Progenitor cell of endocrine pancreas (in vitro differentiated cells): ENCODE measurements around the gene KRTAP9-4. TPM values are rescaled to one million over a fixed set of nuclear protein-coding genes. Genes with fewer than 3 reads are reported as not detected.
"Not testable (repeated sequence)": the region's sequence is repeated elsewhere in the genome, so short reads cannot be mapped to it uniquely, and the experiment has no call there.

Experiments used
- DNase-seq: peaks from one replicate; pipeline ENCODE4 v3.0.0; 2021; ENCODE audit warnings: low spot score; ENCODE audit not compliant: unreplicated experiment
- H3K27ac Mint-ChIP-seq: 2 replicates; pipeline ENCODE4 v1.8.0; 2021; ENCODE audit warnings: mild to moderate bottlenecking, moderate library complexity, mixed read lengths
- H3K27me3 Mint-ChIP-seq: 2 replicates; pipeline ENCODE4 v1.8.0; 2021; ENCODE audit warnings: mixed read lengths
- H3K36me3 Mint-ChIP-seq: 2 replicates; pipeline ENCODE4 v1.8.0; 2022; ENCODE audit warnings: mixed read lengths; ENCODE audit not compliant: insufficient read depth
- H3K4me1 Mint-ChIP-seq: 2 replicates; pipeline ENCODE4 v1.8.0; 2021; ENCODE audit warnings: low read depth, mixed read lengths
- H3K4me3 Mint-ChIP-seq: 2 replicates; pipeline ENCODE4 v1.8.0; 2021; ENCODE audit warnings: low read depth, mild to moderate bottlenecking, moderate library complexity, mixed read lengths
- H3K9me3 Mint-ChIP-seq: 2 replicates; pipeline ENCODE4 v1.8.0; 2021; ENCODE audit warnings: low read depth, mixed read lengths
- total RNA-seq: library from RNA; stranded (reverse); gene quantifications from 2 replicates; pipeline ENCODE4 v1.2.1, GENCODE V29; 2021
- TF ChIP-seq, protein P1 (sequence below): fragments of 200-600 bp; sonication (generic); IDR thresholded peaks from one replicate; pipeline ENCODE4 v1.5.0; 2021; ENCODE audit warnings: antibody characterized with exemption, mild to moderate bottlenecking; ENCODE audit not compliant: unreplicated experiment

The KRTAP9-4 gene
- total RNA-seq, 1 donor from 2014 or later = not detected

DNA sequence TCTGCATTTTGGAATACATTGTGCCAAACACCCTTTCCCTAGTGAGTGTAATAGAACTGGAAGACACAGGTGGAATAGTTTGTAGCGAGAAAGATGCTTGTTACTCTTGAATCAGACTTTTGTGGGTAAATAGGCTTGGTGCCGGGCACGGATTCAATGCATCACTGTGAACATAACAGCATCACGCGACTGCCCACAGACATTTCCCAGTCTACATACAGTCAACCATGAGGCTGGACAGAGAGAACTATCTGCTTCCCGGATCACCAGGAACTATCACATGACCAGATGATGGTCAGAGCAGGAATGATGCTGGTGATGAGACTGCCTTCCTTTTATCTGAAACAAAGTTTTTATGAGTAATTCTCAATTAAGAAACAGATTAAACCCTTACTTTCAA lies 23.4 kb upstream of the KRTAP9-4 start:
- Mint-ChIP-seq H3K9me3 (no peaks in the 10 kb centered on the region), H3K4me1 (no peaks in the 10 kb centered on the region), H3K27ac (no peak overlapping the region), H3K4me3 (no peak overlapping the region), H3K36me3 (no peaks in the 10 kb centered on the region), H3K27me3 (peaks cover 19% of the 10 kb centered on the region)
- DNase-seq = no peak
- TF ChIP-seq, protein P1, sequence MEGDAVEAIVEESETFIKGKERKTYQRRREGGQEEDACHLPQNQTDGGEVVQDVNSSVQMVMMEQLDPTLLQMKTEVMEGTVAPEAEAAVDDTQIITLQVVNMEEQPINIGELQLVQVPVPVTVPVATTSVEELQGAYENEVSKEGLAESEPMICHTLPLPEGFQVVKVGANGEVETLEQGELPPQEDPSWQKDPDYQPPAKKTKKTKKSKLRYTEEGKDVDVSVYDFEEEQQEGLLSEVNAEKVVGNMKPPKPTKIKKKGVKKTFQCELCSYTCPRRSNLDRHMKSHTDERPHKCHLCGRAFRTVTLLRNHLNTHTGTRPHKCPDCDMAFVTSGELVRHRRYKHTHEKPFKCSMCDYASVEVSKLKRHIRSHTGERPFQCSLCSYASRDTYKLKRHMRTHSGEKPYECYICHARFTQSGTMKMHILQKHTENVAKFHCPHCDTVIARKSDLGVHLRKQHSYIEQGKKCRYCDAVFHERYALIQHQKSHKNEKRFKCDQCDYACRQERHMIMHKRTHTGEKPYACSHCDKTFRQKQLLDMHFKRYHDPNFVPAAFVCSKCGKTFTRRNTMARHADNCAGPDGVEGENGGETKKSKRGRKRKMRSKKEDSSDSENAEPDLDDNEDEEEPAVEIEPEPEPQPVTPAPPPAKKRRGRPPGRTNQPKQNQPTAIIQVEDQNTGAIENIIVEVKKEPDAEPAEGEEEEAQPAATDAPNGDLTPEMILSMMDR = no peak

GRCh38 chr17:41226598-41227095 lies 22.8 kb upstream of the KRTAP9-4 start, which contains the start of gene KRTAP9-2:
Gene KRTAP9-2, plus strand, starts transcription at chr17:41226648. Its CDS starts 7 bp downstream, at chr17:41226655.
- H3K4me3 Mint-ChIP-seq, H3K9me3 Mint-ChIP-seq, H3K27ac Mint-ChIP-seq, H3K4me1 Mint-ChIP-seq, DNase-seq, H3K36me3 Mint-ChIP-seq: not testable (repeated sequence)
- peaks cover 20% of the 10 kb centered on the region for H3K27me3 Mint-ChIP-seq

GRCh38 chr17:41230094-41230493 lies 19.4 kb upstream of the KRTAP9-4 start:
- no peaks in the 10 kb centered on the region for H3K36me3 Mint-ChIP-seq

GRCh38 chr17:41231731-41232130 lies 17.8 kb upstream of the KRTAP9-4 start:
- no peak for DNase-seq
- no peaks in the 10 kb centered on the region for H3K9me3 Mint-ChIP-seq
- TF ChIP-seq, protein P1 = no peak
- H3K27me3 Mint-ChIP-seq = peaks cover 52% of the 10 kb centered on the region
- no peak overlapping the region for H3K27ac Mint-ChIP-seq
- no peaks in the 10 kb centered on the region for H3K36me3 Mint-ChIP-seq
- no peaks in the 10 kb centered on the region for H3K4me1 Mint-ChIP-seq
- H3K4me3 Mint-ChIP-seq = no peak overlapping the region

More at GRCh38 chr17:41230094-41230493, 19.4 kb upstream of the KRTAP9-4 start:
- TF ChIP-seq, protein P1 = no peak
- Mint-ChIP-seq H3K9me3 (no peaks in the 10 kb centered on the region), H3K27ac (no peak overlapping the region), H3K4me1 (no peaks in the 10 kb centered on the region), H3K27me3 (peaks cover 40% of the 10 kb centered on the region), H3K4me3 (no peak overlapping the region)
- DNase-seq = no peak

DNA sequence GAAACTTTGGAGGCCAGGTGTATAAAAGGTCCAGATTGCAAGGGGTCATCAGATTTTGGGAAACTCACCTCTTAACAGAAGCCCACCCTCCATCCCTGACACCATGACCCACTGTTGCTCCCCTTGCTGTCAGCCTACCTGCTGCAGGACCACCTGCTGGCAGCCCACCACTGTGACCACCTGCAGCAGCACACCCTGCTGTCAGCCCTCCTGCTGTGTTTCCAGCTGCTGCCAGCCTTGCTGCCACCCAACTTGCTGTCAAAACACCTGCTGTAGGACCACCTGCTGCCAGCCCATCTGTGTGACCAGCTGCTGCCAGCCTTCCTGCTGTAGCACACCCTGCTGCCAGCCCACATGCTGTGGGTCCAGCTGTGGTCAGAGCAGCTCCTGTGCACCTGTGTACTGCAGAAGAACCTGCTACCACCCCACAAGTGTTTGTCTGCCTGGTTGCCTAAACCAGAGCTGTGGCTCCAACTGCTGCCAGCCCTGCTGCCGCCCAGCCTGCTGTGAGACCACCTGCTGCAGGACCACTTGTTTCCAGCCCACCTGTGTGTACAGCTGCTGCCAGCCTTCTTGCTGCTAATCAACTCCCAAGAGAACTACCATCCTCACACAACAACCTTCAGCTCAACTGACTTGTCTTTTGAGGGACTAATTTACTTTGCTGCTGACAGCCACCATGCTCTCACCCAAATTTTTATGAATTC lies 16.9 kb upstream of the KRTAP9-4 start, which contains the start of gene KRTAP9-3:
TSS of gene KRTAP9-3 (plus strand) at position 51 of the 707 bp plus-strand sequence. CDS start at position 104, 53 bp downstream.
- not testable (repeated sequence) for H3K36me3 Mint-ChIP-seq, H3K27ac Mint-ChIP-seq, H3K9me3 Mint-ChIP-seq, DNase-seq, H3K4me3 Mint-ChIP-seq, H3K4me1 Mint-ChIP-seq
- peaks cover 58% of the 10 kb centered on the region for H3K27me3 Mint-ChIP-seq

- H3K9me3 Mint-ChIP-seq = peaks cover 13% of the 10 kb centered on the region
- H3K27me3 Mint-ChIP-seq = peaks cover 53% of the 10 kb centered on the region
- not testable (repeated sequence) for H3K4me3 Mint-ChIP-seq, H3K4me1 Mint-ChIP-seq, H3K36me3 Mint-ChIP-seq, DNase-seq, H3K27ac Mint-ChIP-seq
Measured at GRCh38 chr17:41237116-41237515, 12.4 kb upstream of the KRTAP9-4 start.

DNA sequence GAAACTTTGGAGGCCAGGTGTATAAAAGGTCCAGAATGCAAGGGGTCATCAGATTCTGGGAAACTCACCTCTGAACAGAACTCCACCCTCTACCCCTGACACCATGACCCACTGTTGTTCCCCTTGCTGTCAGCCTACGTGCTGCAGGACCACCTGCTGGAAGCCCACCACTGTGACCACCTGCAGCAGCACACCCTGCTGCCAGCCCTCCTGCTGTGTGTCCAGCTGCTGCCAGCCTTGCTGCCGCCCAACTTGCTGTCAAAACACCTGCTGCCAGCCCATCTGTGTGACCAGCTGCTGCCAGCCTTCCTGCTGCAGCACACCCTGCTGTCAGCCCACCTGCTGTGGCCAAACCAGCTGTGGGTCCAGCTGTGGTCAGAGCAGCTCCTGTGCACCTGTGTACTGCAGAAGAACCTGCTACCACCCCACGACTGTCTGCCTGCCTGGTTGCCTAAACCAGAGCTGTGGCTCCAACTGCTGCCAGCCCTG lies 11.5 kb upstream of the KRTAP9-4 start, which contains the start of gene KRTAP9-8:
TSS of gene KRTAP9-8 (plus strand) at position 51 of the 489 bp plus-strand sequence. CDS start at position 104, 53 bp downstream.
- H3K36me3 Mint-ChIP-seq, H3K27ac Mint-ChIP-seq, H3K4me1 Mint-ChIP-seq, DNase-seq, H3K4me3 Mint-ChIP-seq: not testable (repeated sequence)
- peaks cover 50% of the 10 kb centered on the region for H3K27me3 Mint-ChIP-seq
- H3K9me3 Mint-ChIP-seq = peaks cover 20% of the 10 kb centered on the region

DNA sequence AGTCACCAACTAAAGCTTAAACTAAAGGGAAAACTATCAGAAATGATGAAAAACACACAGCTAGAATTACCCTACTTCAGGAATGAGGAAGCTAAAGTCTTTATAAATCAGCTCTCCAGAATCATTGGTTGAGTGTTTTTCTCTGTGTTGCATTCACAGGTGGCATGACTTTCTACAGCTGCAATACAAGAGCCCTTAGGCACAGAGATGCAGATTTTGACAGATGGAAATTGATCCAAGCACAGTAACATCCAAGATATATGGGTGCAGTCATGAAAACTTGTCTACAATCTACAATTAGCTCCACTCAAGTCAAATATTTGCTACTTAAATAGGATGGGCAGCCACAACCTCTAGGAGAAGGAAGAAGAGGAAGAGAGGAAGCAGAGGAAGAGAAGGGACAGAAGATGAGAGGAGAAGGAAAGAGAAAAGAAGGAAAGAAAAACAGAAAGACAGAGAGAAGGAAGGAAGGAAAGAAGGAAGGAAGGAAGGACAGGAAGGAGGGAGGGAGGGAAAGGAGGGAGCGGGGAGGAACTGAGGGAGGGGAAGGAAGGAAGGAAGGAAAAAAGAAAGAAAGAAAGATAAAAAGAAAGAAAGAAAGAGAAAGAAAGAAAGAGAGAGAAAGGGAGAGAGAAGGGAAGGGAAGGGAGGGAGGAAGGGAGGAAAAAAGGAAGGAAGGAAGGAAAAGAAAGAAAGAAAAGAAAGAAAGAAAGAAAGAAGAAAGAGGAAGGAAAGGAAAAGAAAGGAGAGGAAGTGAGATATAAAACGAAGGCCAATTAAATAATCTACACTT lies 2.3 kb upstream of the KRTAP9-4 start:
- not testable (repeated sequence) for H3K36me3 Mint-ChIP-seq, H3K4me3 Mint-ChIP-seq, H3K27ac Mint-ChIP-seq, H3K4me1 Mint-ChIP-seq, H3K9me3 Mint-ChIP-seq, DNase-seq
- H3K27me3 Mint-ChIP-seq = peaks cover 51% of the 10 kb centered on the region
